WTC11 (cell line): ENCODE measurements around the gene ITGA5. TPM values are rescaled to one million over a fixed set of nuclear protein-coding genes. Genes with fewer than 3 reads are reported as not detected.

Experiments used
- ATAC-seq: fragments of 200-7000 bp; cut with Tn5 transposase; 2 replicates; pipeline ENCODE4 v1.10.0; 2021; ENCODE audit warnings: mild to moderate bottlenecking, moderate library complexity
- CTCF ChIA-PET: fragments of 300-600 bp; sonication (Branson Sonifier 250); formaldehyde crosslinking; loops from one replicate; lab custom pipeline; 2021; ENCODE audit warnings: antibody characterized with exemption; lab: Charles Lee
- POLR2A ChIA-PET: fragments of 350-600 bp; sonication (Branson Sonifier 250); formaldehyde crosslinking; loops from one replicate; lab custom pipeline; 2021; ENCODE audit warnings: antibody characterized with exemption; lab: Charles Lee
- DNase-seq: peaks from one replicate; pipeline ENCODE4 v3.0.0; 2021; ENCODE audit warnings: low spot score
- H3K27ac Mint-ChIP-seq: 2 replicates; pipeline ENCODE4 v1.8.0; 2021; ENCODE audit warnings: mixed read lengths
- H3K27me3 Mint-ChIP-seq: 2 replicates; pipeline ENCODE4 v1.8.0; 2021; ENCODE audit warnings: low read depth, mild to moderate bottlenecking, moderate library complexity, mixed read lengths
- H3K36me3 Mint-ChIP-seq: 2 replicates; pipeline ENCODE4 v1.8.0; 2021; ENCODE audit warnings: mixed read lengths
- H3K4me1 Mint-ChIP-seq: 2 replicates; pipeline ENCODE4 v1.8.0; 2022; ENCODE audit warnings: mixed read lengths
- H3K4me3 Mint-ChIP-seq: 2 replicates; pipeline ENCODE4 v1.8.0; 2021; ENCODE audit warnings: mild to moderate bottlenecking, moderate library complexity, mixed read lengths
- H3K9me3 Mint-ChIP-seq: 2 replicates; pipeline ENCODE4 v1.8.0; 2021; ENCODE audit warnings: mixed read lengths
- SMAD3 ChIP-seq: sonication (generic); formaldehyde crosslinking; IDR thresholded peaks from 2 replicates; pipeline ENCODE4 v1.8.0; 2022; ENCODE audit warnings: missing genetic modification reagents, mild to moderate bottlenecking, borderline replicate concordance
- SMAD4 ChIP-seq: sonication (generic); formaldehyde crosslinking; IDR thresholded peaks from 2 replicates; pipeline ENCODE4 v1.8.0; 2022; ENCODE audit warnings: mild to moderate bottlenecking, missing genetic modification reagents
- ZNF263 ChIP-seq: sonication (generic); formaldehyde crosslinking; IDR thresholded peaks from 2 replicates; pipeline ENCODE4 v1.8.1; 2022; ENCODE audit warnings: low read depth, mild to moderate bottlenecking, moderate library complexity, missing genetic modification reagents
- total RNA-seq: library from RNA; stranded (reverse); gene quantifications from 3 replicates; pipeline ENCODE4 v1.2.3, GENCODE V29; 2021
- TF ChIP-seq, protein P1 (sequence below): sonication (generic); formaldehyde crosslinking; conservative IDR thresholded peaks from 2 replicates; pipeline ENCODE4 v1.8.1; 2023; ENCODE audit warnings: mild to moderate bottlenecking, low read depth, missing genetic modification reagents, moderate library complexity
- TF ChIP-seq, protein P2 (sequence below): sonication (generic); formaldehyde crosslinking; IDR thresholded peaks from 2 replicates; pipeline ENCODE4 v1.8.0; 2022; ENCODE audit warnings: mild to moderate bottlenecking, missing genetic modification reagents
- TF ChIP-seq, protein P3 (sequence below): sonication (generic); formaldehyde crosslinking; IDR thresholded peaks from 2 replicates; pipeline ENCODE4 v1.8.1; 2022; ENCODE audit warnings: missing genetic modification reagents, borderline replicate concordance
- TF ChIP-seq, protein P4 (sequence below): sonication (generic); formaldehyde crosslinking; IDR thresholded peaks from 2 replicates; pipeline ENCODE4 v1.8.0; 2022; ENCODE audit warnings: missing genetic modification reagents
- TF ChIP-seq, protein P5 (sequence below): fragments of 250-450 bp; sonication (Bioruptor Pico); conservative IDR thresholded peaks from 2 replicates; pipeline ENCODE4 v1.9.0; 2021; ENCODE audit warnings: mild to moderate bottlenecking
- TF ChIP-seq, protein P6 (sequence below): sonication (generic); formaldehyde crosslinking; IDR thresholded peaks from 2 replicates; pipeline ENCODE4 v1.8.1; 2023; ENCODE audit warnings: mild to moderate bottlenecking, missing genetic modification reagents, moderate library complexity
- TF ChIP-seq, protein P7 (sequence below): fragments of 250-450 bp; sonication (Bioruptor Pico); IDR thresholded peaks from 2 replicates; pipeline ENCODE4 v1.9.0; 2021; ENCODE audit warnings: mild to moderate bottlenecking

Gene ITGA5
- total RNA-seq, 1 experiment from 2014 or later: 21.9 TPM

DNA sequence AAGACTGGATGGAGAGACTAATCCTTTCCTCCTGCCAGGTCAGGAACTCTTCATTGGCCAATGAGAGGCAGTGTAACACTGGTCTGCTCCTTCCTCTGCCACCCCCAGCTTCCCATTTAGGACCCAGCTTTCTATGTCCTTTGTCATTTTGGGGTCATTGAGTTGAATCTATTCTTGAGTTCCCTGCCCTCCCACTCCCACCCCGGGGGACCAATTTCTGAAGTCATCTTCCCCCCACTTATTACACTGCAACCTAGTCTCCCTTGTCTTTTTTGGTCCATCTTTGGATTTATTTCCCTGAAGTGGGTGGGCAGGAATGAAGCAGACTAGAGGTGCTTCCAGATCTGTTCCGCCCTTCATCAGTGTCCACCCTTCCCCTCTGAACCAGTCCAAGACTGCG is 7.6 kb upstream of the ITGA5 start:
- Mint-ChIP-seq H3K4me3 (no peak overlapping the region), H3K36me3 (no peaks in the 10 kb centered on the region), H3K4me1 (peaks cover 45% of the 10 kb centered on the region), H3K9me3 (no peaks in the 10 kb centered on the region)
- no peak for ATAC-seq
- DNase-seq: no peak
- CTCF ChIA-PET: interaction anchor here (1.5 to 12.5 kb wide), 3 partner anchors 12 to 48 kb away, joined by 4 to 230 read pairs (median 15); no protein-coding TSS in a partner anchor
- TF ChIP-seq, protein P1, sequence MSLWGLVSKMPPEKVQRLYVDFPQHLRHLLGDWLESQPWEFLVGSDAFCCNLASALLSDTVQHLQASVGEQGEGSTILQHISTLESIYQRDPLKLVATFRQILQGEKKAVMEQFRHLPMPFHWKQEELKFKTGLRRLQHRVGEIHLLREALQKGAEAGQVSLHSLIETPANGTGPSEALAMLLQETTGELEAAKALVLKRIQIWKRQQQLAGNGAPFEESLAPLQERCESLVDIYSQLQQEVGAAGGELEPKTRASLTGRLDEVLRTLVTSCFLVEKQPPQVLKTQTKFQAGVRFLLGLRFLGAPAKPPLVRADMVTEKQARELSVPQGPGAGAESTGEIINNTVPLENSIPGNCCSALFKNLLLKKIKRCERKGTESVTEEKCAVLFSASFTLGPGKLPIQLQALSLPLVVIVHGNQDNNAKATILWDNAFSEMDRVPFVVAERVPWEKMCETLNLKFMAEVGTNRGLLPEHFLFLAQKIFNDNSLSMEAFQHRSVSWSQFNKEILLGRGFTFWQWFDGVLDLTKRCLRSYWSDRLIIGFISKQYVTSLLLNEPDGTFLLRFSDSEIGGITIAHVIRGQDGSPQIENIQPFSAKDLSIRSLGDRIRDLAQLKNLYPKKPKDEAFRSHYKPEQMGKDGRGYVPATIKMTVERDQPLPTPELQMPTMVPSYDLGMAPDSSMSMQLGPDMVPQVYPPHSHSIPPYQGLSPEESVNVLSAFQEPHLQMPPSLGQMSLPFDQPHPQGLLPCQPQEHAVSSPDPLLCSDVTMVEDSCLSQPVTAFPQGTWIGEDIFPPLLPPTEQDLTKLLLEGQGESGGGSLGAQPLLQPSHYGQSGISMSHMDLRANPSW (CRISPR knock-in tag): no peak
- TF ChIP-seq, protein P2, sequence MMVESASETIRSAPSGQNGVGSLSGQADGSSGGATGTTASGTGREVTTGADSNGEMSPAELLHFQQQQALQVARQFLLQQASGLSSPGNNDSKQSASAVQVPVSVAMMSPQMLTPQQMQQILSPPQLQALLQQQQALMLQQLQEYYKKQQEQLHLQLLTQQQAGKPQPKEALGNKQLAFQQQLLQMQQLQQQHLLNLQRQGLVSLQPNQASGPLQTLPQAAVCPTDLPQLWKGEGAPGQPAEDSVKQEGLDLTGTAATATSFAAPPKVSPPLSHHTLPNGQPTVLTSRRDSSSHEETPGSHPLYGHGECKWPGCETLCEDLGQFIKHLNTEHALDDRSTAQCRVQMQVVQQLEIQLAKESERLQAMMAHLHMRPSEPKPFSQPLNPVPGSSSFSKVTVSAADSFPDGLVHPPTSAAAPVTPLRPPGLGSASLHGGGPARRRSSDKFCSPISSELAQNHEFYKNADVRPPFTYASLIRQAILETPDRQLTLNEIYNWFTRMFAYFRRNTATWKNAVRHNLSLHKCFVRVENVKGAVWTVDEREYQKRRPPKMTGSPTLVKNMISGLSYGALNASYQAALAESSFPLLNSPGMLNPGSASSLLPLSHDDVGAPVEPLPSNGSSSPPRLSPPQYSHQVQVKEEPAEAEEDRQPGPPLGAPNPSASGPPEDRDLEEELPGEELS (CRISPR knock-in tag): no peak
- TF ChIP-seq, protein P3, sequence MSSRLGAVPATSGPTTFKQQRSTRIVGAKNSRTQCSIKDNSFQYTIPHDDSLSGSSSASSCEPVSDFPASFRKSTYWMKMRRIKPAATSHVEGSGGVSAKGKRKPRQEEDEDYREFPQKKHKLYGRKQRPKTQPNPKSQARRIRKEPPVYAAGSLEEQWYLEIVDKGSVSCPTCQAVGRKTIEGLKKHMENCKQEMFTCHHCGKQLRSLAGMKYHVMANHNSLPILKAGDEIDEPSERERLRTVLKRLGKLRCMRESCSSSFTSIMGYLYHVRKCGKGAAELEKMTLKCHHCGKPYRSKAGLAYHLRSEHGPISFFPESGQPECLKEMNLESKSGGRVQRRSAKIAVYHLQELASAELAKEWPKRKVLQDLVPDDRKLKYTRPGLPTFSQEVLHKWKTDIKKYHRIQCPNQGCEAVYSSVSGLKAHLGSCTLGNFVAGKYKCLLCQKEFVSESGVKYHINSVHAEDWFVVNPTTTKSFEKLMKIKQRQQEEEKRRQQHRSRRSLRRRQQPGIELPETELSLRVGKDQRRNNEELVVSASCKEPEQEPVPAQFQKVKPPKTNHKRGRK (CRISPR knock-in tag): no peak
- TF ChIP-seq ZNF263 (CRISPR knock-in tag): no peak
- TF ChIP-seq SMAD3 (CRISPR knock-in tag): no peak
- TF ChIP-seq, protein P4, sequence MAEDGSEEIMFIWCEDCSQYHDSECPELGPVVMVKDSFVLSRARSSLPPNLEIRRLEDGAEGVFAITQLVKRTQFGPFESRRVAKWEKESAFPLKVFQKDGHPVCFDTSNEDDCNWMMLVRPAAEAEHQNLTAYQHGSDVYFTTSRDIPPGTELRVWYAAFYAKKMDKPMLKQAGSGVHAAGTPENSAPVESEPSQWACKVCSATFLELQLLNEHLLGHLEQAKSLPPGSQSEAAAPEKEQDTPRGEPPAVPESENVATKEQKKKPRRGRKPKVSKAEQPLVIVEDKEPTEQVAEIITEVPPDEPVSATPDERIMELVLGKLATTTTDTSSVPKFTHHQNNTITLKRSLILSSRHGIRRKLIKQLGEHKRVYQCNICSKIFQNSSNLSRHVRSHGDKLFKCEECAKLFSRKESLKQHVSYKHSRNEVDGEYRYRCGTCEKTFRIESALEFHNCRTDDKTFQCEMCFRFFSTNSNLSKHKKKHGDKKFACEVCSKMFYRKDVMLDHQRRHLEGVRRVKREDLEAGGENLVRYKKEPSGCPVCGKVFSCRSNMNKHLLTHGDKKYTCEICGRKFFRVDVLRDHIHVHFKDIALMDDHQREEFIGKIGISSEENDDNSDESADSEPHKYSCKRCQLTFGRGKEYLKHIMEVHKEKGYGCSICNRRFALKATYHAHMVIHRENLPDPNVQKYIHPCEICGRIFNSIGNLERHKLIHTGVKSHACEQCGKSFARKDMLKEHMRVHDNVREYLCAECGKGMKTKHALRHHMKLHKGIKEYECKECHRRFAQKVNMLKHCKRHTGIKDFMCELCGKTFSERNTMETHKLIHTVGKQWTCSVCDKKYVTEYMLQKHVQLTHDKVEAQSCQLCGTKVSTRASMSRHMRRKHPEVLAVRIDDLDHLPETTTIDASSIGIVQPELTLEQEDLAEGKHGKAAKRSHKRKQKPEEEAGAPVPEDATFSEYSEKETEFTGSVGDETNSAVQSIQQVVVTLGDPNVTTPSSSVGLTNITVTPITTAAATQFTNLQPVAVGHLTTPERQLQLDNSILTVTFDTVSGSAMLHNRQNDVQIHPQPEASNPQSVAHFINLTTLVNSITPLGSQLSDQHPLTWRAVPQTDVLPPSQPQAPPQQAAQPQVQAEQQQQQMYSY: no peak
- TF ChIP-seq, protein P5, sequence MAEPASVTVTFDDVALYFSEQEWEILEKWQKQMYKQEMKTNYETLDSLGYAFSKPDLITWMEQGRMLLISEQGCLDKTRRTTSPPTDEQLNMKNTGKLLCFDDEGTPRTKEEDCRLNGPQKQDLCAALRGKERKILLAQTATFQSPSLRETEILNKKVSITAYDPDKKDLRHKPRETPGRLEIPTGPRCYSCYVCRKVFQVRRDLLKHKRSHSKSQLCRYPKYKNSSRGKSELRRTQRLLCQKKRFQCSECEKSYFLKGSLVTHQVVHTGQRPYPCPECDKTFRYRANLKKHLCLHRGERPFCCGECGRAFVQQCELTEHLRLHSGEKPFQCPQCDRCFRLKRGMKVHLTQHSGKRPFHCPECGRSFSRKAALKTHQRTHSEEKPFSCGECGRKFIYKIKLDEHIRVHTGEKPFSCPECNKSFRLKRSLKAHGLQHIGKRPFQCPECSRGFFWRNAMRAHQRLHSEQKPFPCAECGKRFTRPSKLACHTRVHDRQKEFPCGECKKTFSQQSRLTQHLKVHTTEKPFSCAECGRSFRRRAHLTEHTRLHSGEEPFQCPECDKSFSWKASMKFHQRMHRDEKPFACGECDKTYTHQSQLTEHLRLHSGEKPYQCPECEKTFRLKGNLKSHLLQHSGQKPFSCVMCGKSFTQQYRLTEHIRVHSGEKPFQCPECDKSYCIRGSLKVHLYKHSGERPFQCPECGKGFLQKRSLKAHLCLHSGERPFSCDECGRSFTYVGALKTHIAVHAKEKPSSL: no peak
- TF ChIP-seq, protein P6, sequence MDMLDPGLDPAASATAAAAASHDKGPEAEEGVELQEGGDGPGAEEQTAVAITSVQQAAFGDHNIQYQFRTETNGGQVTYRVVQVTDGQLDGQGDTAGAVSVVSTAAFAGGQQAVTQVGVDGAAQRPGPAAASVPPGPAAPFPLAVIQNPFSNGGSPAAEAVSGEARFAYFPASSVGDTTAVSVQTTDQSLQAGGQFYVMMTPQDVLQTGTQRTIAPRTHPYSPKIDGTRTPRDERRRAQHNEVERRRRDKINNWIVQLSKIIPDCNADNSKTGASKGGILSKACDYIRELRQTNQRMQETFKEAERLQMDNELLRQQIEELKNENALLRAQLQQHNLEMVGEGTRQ (CRISPR knock-in tag): no peak
- no peak for TF ChIP-seq SMAD4
- TF ChIP-seq, protein P7, sequence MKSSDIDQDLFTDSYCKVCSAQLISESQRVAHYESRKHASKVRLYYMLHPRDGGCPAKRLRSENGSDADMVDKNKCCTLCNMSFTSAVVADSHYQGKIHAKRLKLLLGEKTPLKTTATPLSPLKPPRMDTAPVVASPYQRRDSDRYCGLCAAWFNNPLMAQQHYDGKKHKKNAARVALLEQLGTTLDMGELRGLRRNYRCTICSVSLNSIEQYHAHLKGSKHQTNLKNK (CRISPR knock-in tag): no peak
- TF ChIP-seq, all 79 proteins: peak for 0
- Mint-ChIP-seq H3K27me3 (peaks cover 93% of the 10 kb centered on the region), H3K27ac (no peak overlapping the region)
- POLR2A ChIA-PET: interaction anchor here (1.6 kb wide), 1 partner anchor 15 kb away, joined by 4 read pairs; no protein-coding TSS in a partner anchor
